H1 (cell line): Measurements from ENCODE around the gene GPR180.

Source experiments
- ATF2 ChIP-seq: IDR thresholded peaks from 2 replicates; pipeline ENCODE4 v1.6.1; 2012; ENCODE audit warnings: low read length, inconsistent platforms
- BRCA1 ChIP-seq: IDR thresholded peaks from 2 replicates; pipeline ENCODE4 v1.6.1; 2012; ENCODE audit warnings: low read depth, low read length, improper control_type of control experiment
- CREB1 ChIP-seq: IDR thresholded peaks from 2 replicates; pipeline ENCODE4 v1.6.1; 2012; ENCODE audit warnings: inconsistent platforms
- EP300 ChIP-seq, 2 experiments: IDR thresholded peaks; 1 replicate in 1 of 2; 2 replicates in 1 of 2; pipeline ENCODE4 v1.6.1; 2011 to 2012; ENCODE audit warnings: low read depth in 2 of 2, low read length in 2 of 2, mild to moderate bottlenecking in 2 of 2, borderline replicate concordance in 1 of 2, inconsistent platforms in 1 of 2, moderate library complexity in 1 of 2
- HDAC6 ChIP-seq: IDR thresholded peaks from one replicate; pipeline ENCODE4 v1.7.1; 2012; ENCODE audit warnings: low read depth, mild to moderate bottlenecking, inconsistent platforms, low read length, moderate library complexity
- JUND ChIP-seq: IDR thresholded peaks from 2 replicates; pipeline ENCODE4 v1.6.1; 2011; ENCODE audit warnings: mild to moderate bottlenecking, improper control_type of control experiment, low read length
- MAX ChIP-seq: IDR thresholded peaks from 2 replicates; pipeline ENCODE4 v1.6.1; 2012; ENCODE audit warnings: inconsistent platforms
- POU5F1 ChIP-seq: IDR thresholded peaks from 2 replicates; pipeline ENCODE4 v1.6.1; 2011; ENCODE audit warnings: low read depth, mild to moderate bottlenecking, low read length, moderate library complexity
- RFX5 ChIP-seq: IDR thresholded peaks from 2 replicates; pipeline ENCODE4 v1.6.1; 2011; ENCODE audit warnings: low read depth, low read length, improper control_type of control experiment, borderline replicate concordance
- TAF1 ChIP-seq: IDR thresholded peaks from 2 replicates; pipeline ENCODE4 v1.6.1; 2011; ENCODE audit warnings: mild to moderate bottlenecking, low read depth, low read length
- TEAD4 ChIP-seq: IDR thresholded peaks from 2 replicates; pipeline ENCODE4 v1.6.1; 2012; ENCODE audit warnings: low read depth, low read length, inconsistent platforms, mixed read lengths
- YY1 ChIP-seq: IDR thresholded peaks from 2 replicates; pipeline ENCODE4 v1.6.1; 2011; ENCODE audit warnings: low read depth, mild to moderate bottlenecking, low read length
- TF ChIP-seq, protein P1 (sequence below), 3 experiments: IDR thresholded peaks; 1 replicate in 2 of 3; 2 replicates in 1 of 3; pipeline versions ENCODE4 v1.5.1 to v1.6.1; 2011; ENCODE audit warnings: low read length in 3 of 3, mild to moderate bottlenecking in 3 of 3, inconsistent platforms in 2 of 3, low read depth in 1 of 3, moderate library complexity in 1 of 3; ENCODE audit not compliant: insufficient read depth in 1 of 3; ENCODE audit errors: control extremely low read depth in 1 of 3
- TF ChIP-seq, protein P2 (sequence below): IDR thresholded peaks from 2 replicates; pipeline ENCODE4 v1.6.1; 2011; ENCODE audit warnings: low read depth, mild to moderate bottlenecking, low read length; ENCODE audit not compliant: insufficient read depth

GRCh38 chr13:94586371-94586770, 15.3 kb upstream of the GPR180 start:
- no peak for TF ChIP-seq JUND
- TF ChIP-seq, protein P1, sequence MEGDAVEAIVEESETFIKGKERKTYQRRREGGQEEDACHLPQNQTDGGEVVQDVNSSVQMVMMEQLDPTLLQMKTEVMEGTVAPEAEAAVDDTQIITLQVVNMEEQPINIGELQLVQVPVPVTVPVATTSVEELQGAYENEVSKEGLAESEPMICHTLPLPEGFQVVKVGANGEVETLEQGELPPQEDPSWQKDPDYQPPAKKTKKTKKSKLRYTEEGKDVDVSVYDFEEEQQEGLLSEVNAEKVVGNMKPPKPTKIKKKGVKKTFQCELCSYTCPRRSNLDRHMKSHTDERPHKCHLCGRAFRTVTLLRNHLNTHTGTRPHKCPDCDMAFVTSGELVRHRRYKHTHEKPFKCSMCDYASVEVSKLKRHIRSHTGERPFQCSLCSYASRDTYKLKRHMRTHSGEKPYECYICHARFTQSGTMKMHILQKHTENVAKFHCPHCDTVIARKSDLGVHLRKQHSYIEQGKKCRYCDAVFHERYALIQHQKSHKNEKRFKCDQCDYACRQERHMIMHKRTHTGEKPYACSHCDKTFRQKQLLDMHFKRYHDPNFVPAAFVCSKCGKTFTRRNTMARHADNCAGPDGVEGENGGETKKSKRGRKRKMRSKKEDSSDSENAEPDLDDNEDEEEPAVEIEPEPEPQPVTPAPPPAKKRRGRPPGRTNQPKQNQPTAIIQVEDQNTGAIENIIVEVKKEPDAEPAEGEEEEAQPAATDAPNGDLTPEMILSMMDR (IDR thresholded peaks at IDR 0.05; ENCODE audit: control extremely low read depth in 1 of 3, insufficient read depth in 1 of 3, low read depth in 1 of 3, low read length in 3 of 3) = no peak
- no peak for TF ChIP-seq ATF2
- no peak for TF ChIP-seq YY1
- TF ChIP-seq HDAC6 = no peak
- TF ChIP-seq POU5F1 = no peak
- no peak for TF ChIP-seq BRCA1
- TF ChIP-seq TEAD4 = no peak
- TF ChIP-seq, protein P2, sequence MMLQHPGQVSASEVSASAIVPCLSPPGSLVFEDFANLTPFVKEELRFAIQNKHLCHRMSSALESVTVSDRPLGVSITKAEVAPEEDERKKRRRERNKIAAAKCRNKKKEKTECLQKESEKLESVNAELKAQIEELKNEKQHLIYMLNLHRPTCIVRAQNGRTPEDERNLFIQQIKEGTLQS = no peak
- no peak for TF ChIP-seq EP300 (IDR thresholded peaks at IDR 0.05; ENCODE audit: borderline replicate concordance in 1 of 2, low read depth in 2 of 2, low read length in 2 of 2)
- no peak for TF ChIP-seq CREB1
- TF ChIP-seq TAF1 = no peak
- TF ChIP-seq RFX5 = no peak
- TF ChIP-seq MAX = no peak
